AG09309 (cell line): ENCODE measurements around the gene CST7.

Experiments used
- DNase-seq: peaks from one replicate; pipeline ENCODE4 v3.0.0-alpha.2; 2010; ENCODE audit warnings: low read depth
- H3K4me3 ChIP-seq: 2 replicates; pipeline ENCODE4 v1.5.1; 2011; ENCODE audit warnings: mild to moderate bottlenecking, low read depth, low read length, moderate library complexity; ENCODE audit not compliant: control insufficient read depth
- TF ChIP-seq, protein P1 (sequence below): IDR thresholded peaks from 2 replicates; pipeline ENCODE4 v1.5.1; 2011; ENCODE audit warnings: mild to moderate bottlenecking, low read depth, low read length, inconsistent platforms; ENCODE audit not compliant: insufficient read depth, control insufficient read depth; ENCODE audit errors: missing control alignments

The CST7 gene

DNA sequence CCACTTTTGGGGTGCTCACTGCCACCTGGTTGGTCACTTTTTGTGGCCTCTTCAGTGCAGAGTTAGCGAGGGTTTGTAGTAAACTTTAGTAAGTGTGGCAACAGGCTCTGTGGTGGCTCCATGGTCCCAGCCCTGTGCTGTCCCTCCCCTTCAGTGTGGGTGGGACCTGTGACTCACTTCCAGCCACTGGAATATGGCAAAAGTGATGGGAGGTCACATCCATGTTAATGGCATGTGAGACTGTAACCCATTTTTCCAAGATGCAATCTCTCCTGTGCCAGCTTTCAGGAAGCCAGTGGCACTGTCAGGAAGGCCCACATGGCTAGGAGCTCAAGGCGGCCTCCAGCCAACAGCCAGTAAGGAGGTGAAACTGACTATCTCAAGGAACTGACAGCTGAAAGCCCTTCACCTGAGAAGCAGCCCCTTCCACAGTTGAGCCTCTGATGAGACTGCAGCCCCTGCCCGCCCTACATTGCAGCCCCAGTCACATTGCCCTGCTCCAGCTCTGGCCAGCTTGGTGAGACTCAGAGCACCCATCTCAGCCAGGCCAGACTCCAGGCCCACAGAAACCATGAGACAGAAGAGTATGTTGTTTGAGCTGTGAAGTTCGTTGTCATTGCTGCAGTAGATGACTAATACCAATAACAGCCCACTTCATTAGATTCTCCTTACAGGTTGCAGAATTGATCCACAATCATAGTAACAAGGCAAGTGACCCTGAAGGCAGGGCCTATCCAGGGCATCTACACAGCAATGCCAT, 13.1 kb upstream of the CST7 start:
- H3K4me3 ChIP-seq = no peak overlapping the region
- TF ChIP-seq, protein P1, sequence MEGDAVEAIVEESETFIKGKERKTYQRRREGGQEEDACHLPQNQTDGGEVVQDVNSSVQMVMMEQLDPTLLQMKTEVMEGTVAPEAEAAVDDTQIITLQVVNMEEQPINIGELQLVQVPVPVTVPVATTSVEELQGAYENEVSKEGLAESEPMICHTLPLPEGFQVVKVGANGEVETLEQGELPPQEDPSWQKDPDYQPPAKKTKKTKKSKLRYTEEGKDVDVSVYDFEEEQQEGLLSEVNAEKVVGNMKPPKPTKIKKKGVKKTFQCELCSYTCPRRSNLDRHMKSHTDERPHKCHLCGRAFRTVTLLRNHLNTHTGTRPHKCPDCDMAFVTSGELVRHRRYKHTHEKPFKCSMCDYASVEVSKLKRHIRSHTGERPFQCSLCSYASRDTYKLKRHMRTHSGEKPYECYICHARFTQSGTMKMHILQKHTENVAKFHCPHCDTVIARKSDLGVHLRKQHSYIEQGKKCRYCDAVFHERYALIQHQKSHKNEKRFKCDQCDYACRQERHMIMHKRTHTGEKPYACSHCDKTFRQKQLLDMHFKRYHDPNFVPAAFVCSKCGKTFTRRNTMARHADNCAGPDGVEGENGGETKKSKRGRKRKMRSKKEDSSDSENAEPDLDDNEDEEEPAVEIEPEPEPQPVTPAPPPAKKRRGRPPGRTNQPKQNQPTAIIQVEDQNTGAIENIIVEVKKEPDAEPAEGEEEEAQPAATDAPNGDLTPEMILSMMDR = no peak
- no peak for DNase-seq

DNA sequence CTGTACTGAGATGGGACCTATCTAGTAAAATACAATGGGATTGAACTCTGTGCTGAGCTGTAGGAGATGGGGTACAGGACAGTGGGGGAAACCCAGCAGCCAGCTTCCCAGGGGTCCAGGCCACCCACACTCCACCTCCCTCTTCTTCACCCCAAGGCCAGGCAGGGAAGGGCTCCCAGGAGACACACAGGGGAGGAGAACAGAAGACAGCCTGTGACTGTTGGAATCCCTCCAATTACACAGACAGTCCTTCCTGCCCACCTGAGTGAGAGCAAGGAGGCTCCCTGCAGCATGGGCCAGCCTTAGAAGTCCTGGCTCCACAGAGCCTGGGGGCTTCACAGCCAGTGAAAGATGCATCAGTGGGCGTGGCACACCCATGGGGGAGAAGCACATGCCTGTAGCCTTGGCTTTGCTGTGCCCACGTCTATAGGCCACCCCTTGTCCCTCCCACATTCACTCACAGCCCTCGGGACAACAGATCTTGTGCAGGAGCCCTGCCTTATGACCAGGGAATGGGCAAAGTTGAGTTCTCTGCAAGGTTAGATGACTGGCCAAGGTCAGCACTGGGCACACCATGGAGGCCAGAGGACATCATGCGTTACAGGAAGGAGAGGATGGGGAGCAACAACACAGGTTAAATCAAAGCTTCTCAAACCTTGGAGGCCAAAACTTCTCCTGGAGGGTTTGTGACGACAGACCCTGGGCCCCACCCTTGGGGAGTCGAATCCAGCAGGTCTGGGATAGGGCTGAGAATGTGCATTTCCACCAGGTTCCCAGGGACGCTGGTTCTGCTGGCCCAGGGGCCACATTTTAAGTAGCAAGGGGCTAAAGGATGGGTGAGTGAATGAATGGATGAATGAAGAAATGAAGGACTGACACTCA, 12.3 kb upstream of the CST7 start:
- no peak overlapping the region for H3K4me3 ChIP-seq
- no peak for DNase-seq
- TF ChIP-seq, protein P1 = no peak

DNA sequence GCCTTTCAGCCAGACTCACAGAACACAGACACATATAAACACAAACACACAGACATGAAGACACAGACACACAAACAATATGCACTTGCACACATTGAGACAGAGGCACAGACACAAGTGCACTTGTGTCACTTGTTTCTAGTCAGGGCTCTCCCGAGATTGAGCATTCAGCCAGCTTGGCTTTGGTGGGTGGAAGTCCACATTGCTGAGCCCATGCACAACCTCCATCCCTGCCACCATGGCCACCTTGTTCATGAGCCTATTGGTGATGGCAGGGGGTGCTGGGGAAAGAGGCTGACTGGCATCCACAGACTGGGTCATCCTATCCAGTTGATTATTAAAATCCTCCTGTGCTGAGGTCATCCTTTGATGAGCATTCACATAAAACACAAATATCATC, 11.5 kb upstream of the CST7 start:
- no peak for DNase-seq
- H3K4me3 ChIP-seq = no peak overlapping the region
- TF ChIP-seq, protein P1 = no peak

DNA sequence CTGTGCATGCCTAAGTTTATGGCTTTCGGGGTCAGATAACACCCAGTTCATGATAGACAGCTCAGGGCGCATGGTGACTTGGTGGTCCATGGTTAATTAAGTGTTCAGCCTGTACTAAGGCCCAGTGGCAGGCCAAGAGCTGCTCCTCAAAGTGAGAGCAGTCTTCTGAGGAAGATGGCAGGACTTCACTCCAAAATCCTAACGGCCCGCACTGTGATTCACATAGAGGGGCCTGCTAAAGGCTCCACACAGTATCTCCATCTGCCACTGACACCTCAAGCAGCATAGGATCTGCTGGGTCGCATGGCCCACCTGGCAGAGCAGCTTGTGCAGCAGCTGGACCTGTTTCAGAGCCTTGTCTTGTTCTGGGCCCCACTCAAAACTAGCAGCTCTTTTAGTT, 10.6 kb upstream of the CST7 start:
- no peak overlapping the region for H3K4me3 ChIP-seq
- TF ChIP-seq, protein P1 = no peak
- no peak for DNase-seq

DNA sequence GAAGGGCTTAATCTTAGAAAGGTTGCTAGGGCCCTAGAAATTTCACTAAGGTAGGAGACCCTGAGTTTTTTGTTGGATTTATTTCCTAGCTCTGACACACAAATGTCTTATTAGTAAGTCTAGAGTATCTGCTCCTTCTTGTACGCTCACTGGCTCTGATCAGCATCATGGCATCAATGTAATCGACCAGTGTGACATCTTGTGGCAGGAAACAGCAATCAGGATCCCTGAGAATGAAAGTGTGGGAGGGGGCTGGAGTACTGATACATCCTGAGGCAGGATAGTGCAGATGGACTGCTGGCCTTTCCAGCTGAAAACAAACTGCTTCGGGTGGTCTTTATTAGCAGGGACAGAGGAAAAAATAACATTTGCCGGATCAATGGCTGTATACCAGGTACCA, 10.0 kb upstream of the CST7 start:
- DNase-seq = no peak
- TF ChIP-seq, protein P1 = no peak
- H3K4me3 ChIP-seq = no peak overlapping the region

DNA sequence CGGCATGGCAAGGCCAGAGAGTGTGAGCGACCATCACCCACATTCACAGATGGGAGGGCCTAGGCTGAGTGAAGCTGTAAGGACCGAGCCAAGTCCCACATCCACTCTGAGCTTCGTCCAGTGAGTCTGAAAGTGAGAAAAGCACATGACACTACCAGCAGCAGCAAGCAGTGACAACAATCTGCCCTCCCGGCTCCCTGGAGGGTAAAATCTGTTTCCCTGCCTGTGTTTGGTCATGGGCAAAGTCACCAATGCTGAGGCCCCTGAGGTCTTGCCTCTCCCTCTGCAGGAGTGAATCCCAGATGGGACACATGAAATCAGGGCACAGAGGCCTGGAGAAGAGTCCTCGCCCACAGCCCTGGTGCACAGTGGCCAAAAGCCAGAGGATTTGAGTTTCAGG, 6.4 kb upstream of the CST7 start:
- TF ChIP-seq, protein P1 = no peak
- H3K4me3 ChIP-seq = no peak overlapping the region
- no peak for DNase-seq
